T follicular helper cell (primary cell): ENCODE results near the gene KCTD7.
"Not testable (repeated sequence)": the region's sequence is repeated elsewhere in the genome, so short reads cannot be mapped to it uniquely, and the experiment has no call there.

ENCODE experiments used
- DNase-seq: peaks from one replicate; pipeline ENCODE4 v3.0.0-alpha.2; 2020; ENCODE audit warnings: low read depth
- total RNA-seq, 2 experiments: gene quantifications; one replicate each; lab custom pipeline; 2026; lab: John Stamatoyannopoulos, UW

The KCTD7 gene
- 4.6 to 33.1 reads per million in 2 experiments for total RNA-seq

- peak; percentile 90 for DNase-seq
Observed at GRCh38 chr7:66628361-66629221, at the start of gene KCTD7. TSS of gene KCTD7 (plus strand) at chr7:66628881. CDS start at chr7:66629065, 184 bp downstream.

- not testable (repeated sequence) for DNase-seq
Observed at GRCh38 chr7:66580380-66580779, 48.3 kb upstream of the KCTD7 start.

GRCh38 chr7:66582816-66583489, 45.7 kb upstream of the KCTD7 start:
- not testable (repeated sequence) for DNase-seq

GRCh38 chr7:66583490-66584110, 45.1 kb upstream of the KCTD7 start:
- DNase-seq = no peak

GRCh38 chr7:66586181-66586580, 42.5 kb upstream of the KCTD7 start:
- no peak for DNase-seq

- not testable (repeated sequence) for DNase-seq
Observed at GRCh38 chr7:66588226-66588625, 40.5 kb upstream of the KCTD7 start.

GRCh38 chr7:66588856-66589570, 39.7 kb upstream of the KCTD7 start:
- DNase-seq = not testable (repeated sequence)

- not testable (repeated sequence) for DNase-seq
Observed at GRCh38 chr7:66590302-66591057, 38.2 kb upstream of the KCTD7 start.

- peak; percentile 2 for DNase-seq
Observed at GRCh38 chr7:66591058-66591798, 37.5 kb upstream of the KCTD7 start.

- DNase-seq = peak; percentile 83
Observed at GRCh38 chr7:66591799-66592596, 36.7 kb upstream of the KCTD7 start.

- DNase-seq = not testable (repeated sequence)
Observed at GRCh38 chr7:66592597-66593146, 36.0 kb upstream of the KCTD7 start.

GRCh38 chr7:66594082-66594481, 34.6 kb upstream of the KCTD7 start:
- not testable (repeated sequence) for DNase-seq

GRCh38 chr7:66597461-66597860, 31.2 kb upstream of the KCTD7 start:
- DNase-seq = no peak

- DNase-seq = no peak
Observed at GRCh38 chr7:66602159-66602558, 26.5 kb upstream of the KCTD7 start.

GRCh38 chr7:66604198-66604597, 24.5 kb upstream of the KCTD7 start:
- no peak for DNase-seq

GRCh38 chr7:66606540-66607291, 22.0 kb upstream of the KCTD7 start:
- not testable (repeated sequence) for DNase-seq

GRCh38 chr7:66609176-66609575, 19.5 kb upstream of the KCTD7 start:
- DNase-seq = no peak

- not testable (repeated sequence) for DNase-seq
Observed at GRCh38 chr7:66614596-66614995, 14.1 kb upstream of the KCTD7 start.
